GM12878 (cell line): ENCODE results near the gene FURIN. TPM values are rescaled to one million over a fixed set of nuclear protein-coding genes. Genes with fewer than 3 reads are reported as not detected.

Experiments
- ATAC-seq: fragments of 200-7000 bp; cut with Tn5 transposase; 3 replicates; pipeline ENCODE4 v1.9.1; 2020; ENCODE audit warnings: mild to moderate bottlenecking, moderate library complexity
- BruUV-seq: library from RNA; stranded (reverse); fragments of 400-500 nt; replicated peaks from 2 replicates; lab custom pipeline; 2021; lab: Mats Ljungman, UMichigan
- CTCF ChIA-PET: fragments of 300-600 bp; sonication (Branson Sonifier 250); formaldehyde crosslinking; extraction: SDS; loops from one replicate; lab custom pipeline; 2021; ENCODE audit warnings: inconsistent platforms; lab: Yijun Ruan, JAX
- POLR2A ChIA-PET: fragments of 350-600 bp; formaldehyde crosslinking; extraction: SDS; loops from one replicate; lab custom pipeline; 2021; ENCODE audit warnings: inconsistent platforms; lab: Charles Lee
- RAD21 ChIA-PET: fragments of 300-600 bp; sonication (Branson Sonifier 250); formaldehyde crosslinking; loops from one replicate; lab custom pipeline; 2023; ENCODE audit warnings: antibody characterized with exemption; ENCODE audit not compliant: unreplicated experiment; lab: Charles Lee
- SMC1A ChIA-PET: fragments of 300-600 bp; sonication (Branson Sonifier 250); formaldehyde crosslinking; loops from one replicate; lab custom pipeline; 2023; ENCODE audit not compliant: unreplicated experiment, uncharacterized antibody; lab: Charles Lee
- DNase-seq: peaks from one replicate; pipeline ENCODE4 v3.0.0-alpha.2; 2011; ENCODE audit warnings: low read depth, low spot score
- FAIRE-seq: peaks from 3 replicates; lab custom pipeline; 2011; peaks lifted over from hg19 to GRCh38; lab: Jason Lieb, UNC
- H2AFZ ChIP-seq: 2 replicates; pipeline ENCODE4 v1.6.0; 2011; ENCODE audit warnings: low read depth, low read length, control low read depth; ENCODE audit not compliant: control insufficient read depth
- H3K27ac ChIP-seq: 2 replicates; pipeline ENCODE4 v1.5.1; 2011; ENCODE audit warnings: control low read depth; ENCODE audit not compliant: control insufficient read depth, insufficient read depth
- H3K27me3 ChIP-seq, 2 experiments: replicated peaks in 1 of 2; 2 replicates each; pipeline versions ENCODE4 v1.6.0 to v1.6.1; 2011; ENCODE audit warnings: low read length in 1 of 2; ENCODE audit not compliant: control insufficient read depth in 2 of 2, insufficient read depth in 2 of 2
- H3K36me3 ChIP-seq, 2 experiments: 2 replicates each; pipeline ENCODE4 v1.5.1; 2011; ENCODE audit warnings: low read length in 1 of 2; ENCODE audit not compliant: control insufficient read depth in 2 of 2, insufficient read depth in 2 of 2
- H3K4me1 ChIP-seq: 2 replicates; pipeline ENCODE4 v1.6.1; 2011; ENCODE audit warnings: mild to moderate bottlenecking, low read length, moderate library complexity, mixed read lengths; ENCODE audit not compliant: control insufficient read depth, insufficient read depth
- H3K4me2 ChIP-seq: 2 replicates; pipeline ENCODE4 v1.6.0; 2011; ENCODE audit warnings: control low read depth; ENCODE audit not compliant: control insufficient read depth, insufficient read depth
- H3K4me3 ChIP-seq: fragments of 200-600 bp; sonication (generic); 2 replicates; pipeline ENCODE4 v1.5.1; 2016
- H3K79me2 ChIP-seq: 2 replicates; pipeline ENCODE4 v1.6.0; 2011; ENCODE audit warnings: low read length; ENCODE audit not compliant: control insufficient read depth, insufficient read depth
- H3K9ac ChIP-seq: 2 replicates; pipeline ENCODE4 v1.8.0; 2011; ENCODE audit warnings: low read length, control low read depth, mixed read lengths; ENCODE audit not compliant: control insufficient read depth, insufficient read depth
- H3K9me3 ChIP-seq: replicated peaks from 3 replicates; pipeline ENCODE4 v1.5.1; 2011; ENCODE audit warnings: mild to moderate bottlenecking, low read length; ENCODE audit not compliant: control insufficient read depth, insufficient read depth
- H4K20me1 ChIP-seq: 2 replicates; pipeline ENCODE4 v1.6.0; 2011; ENCODE audit not compliant: control insufficient read depth, insufficient read depth
- PBX3 ChIP-seq: IDR thresholded peaks from 2 replicates; pipeline ENCODE4 v1.6.1; 2011; ENCODE audit warnings: mild to moderate bottlenecking, low read depth, low read length, moderate library complexity; ENCODE audit not compliant: insufficient replicate concordance
- POLR2A ChIP-seq: IDR thresholded peaks from 2 replicates; pipeline ENCODE4 v1.6.1; 2011; ENCODE audit warnings: low read depth, mild to moderate bottlenecking, low read length
- ZBTB11 ChIP-seq: fragments of 450-650 bp; formaldehyde crosslinking; IDR thresholded peaks from 2 replicates; pipeline ENCODE4 v1.5.0; 2022; ENCODE audit warnings: mild to moderate bottlenecking, missing genetic modification characterization
- WGBS: methylation state at CpG from one replicate; pipeline ENCODE4 v1.1.6; 2016; ENCODE audit warnings: low lambda C conversion rate; ENCODE audit not compliant: insufficient replicate concordance, insufficient coverage; ENCODE audit errors: missing lambda C conversion rate; 5-methylcytosine and 5-hydroxymethylcytosine counted together
- in situ Hi-C: fragments of 300-500 bp; cut with MboI; formaldehyde crosslinking; loops from 9 replicates; pipeline ENCODE4 v1.14.3; 2018; ENCODE audit warnings: mixed read lengths
- intact Hi-C: fragments of 100-400 bp; cut with micrococcal nuclease; formaldehyde crosslinking; loops from one replicate; pipeline ENCODE4 v1.14.2; 2022; ENCODE audit not compliant: unreplicated experiment
- polyA plus RNA-seq, 11 experiments: library from polyadenylated mRNA; depleted of rRNA in 4 of 11; unstranded in 6 of 11; stranded (reverse) in 5 of 11; fragments of >200 nt; fragmentation: Nextera tagmentation in 4 of 11; fragmentation: Illumina TruSeq in 1 of 11; extraction: Ambion mirVana in 4 of 11; extraction: Trizol in 1 of 11; gene quantifications; 1 replicate in 1 of 11; 2 replicates in 10 of 11; pipeline versions ENCODE4 v1.2.1 to v1.2.3, GENCODE V29; 2011 to 2016; ENCODE audit warnings: inconsistent platforms in 2 of 11, missing spikeins in 2 of 11, low read depth in 1 of 11
- total RNA-seq, 4 experiments: library from RNA; depleted of rRNA in 3 of 4; stranded (reverse); fragments of >200 nt in 3 of 4; fragmentation: Illumina TruSeq in 1 of 4; extraction: Trizol in 1 of 4; gene quantifications; 2 replicates each; pipeline versions ENCODE4 v1.2.1 to v1.2.3, GENCODE V29; 2013 to 2021

FURIN gene
- total and polyA plus RNA-seq, 10 of the 15 experiments (the other 5 are each of a cell fraction or from before 2014, with no cell fraction given) = 0.47 to 39.9 (median 8.0) TPM

GRCh38 chr15:90918034-90918788 lies 49.8 kb downstream of the FURIN start:
- in situ Hi-C loops = no loop called here
- CTCF ChIA-PET = interaction anchor here (1.1 to 1.4 kb wide), 2 partner anchors 13 to 15 kb away, joined by 5 read pairs; partner anchors contain the start of gene HDDC3
- DNase-seq (no peak), FAIRE-seq (no peak), ATAC-seq (no peak)
- POLR2A ChIA-PET = interaction anchor here (0.6 to 1.0 kb wide), 2 partner anchors 14 to 208 kb away, joined by 3 read pairs; no protein-coding TSS in a partner anchor
- H3K4me1 ChIP-seq = peaks cover 12% of the 10 kb centered on the region
- H3K9ac ChIP-seq = no peak overlapping the region
- intact Hi-C loops = no loop called here
- peak; percentile 52 for TF ChIP-seq POLR2A
- no peak for TF ChIP-seq PBX3
- TF ChIP-seq ZBTB11 = no peak
- H3K9me3 ChIP-seq = no peaks in the 10 kb centered on the region
- no peak overlapping the region for H3K4me2 ChIP-seq
- no peak overlapping the region for H3K27ac ChIP-seq
- no peak overlapping the region for H3K4me3 ChIP-seq
- BruUV-seq = no TSS peak
- peaks cover 34 to 36% of the 10 kb centered on the region in 2 experiments for H3K36me3 ChIP-seq
- no peaks in the 10 kb centered on the region for H4K20me1 ChIP-seq
- SMC1A ChIA-PET = interaction anchor here (0.9 kb wide), 1 partner anchor 15 kb away, joined by 3 read pairs; the partner anchor contains the start of gene MAN2A2
- RAD21 ChIA-PET = interaction anchor here (1.1 kb wide), 1 partner anchor 14 kb away, joined by 3 read pairs; the partner anchor contains the start of gene MAN2A2
- H2AFZ ChIP-seq = no peak overlapping the region
- H3K27me3 ChIP-seq = no peaks in the 10 kb centered on the region
- WGBS = 96% methylated on average over 23 of the region's 23 CpGs
- no peaks in the 10 kb centered on the region for H3K79me2 ChIP-seq
